GM23338 (cell line): ENCODE data around the gene C2orf92. TPM values are rescaled to one million over a fixed set of nuclear protein-coding genes. Genes with fewer than 3 reads are reported as not detected.

Experiments
- ATAC-seq: fragments of 200-7000 bp; cut with Tn5 transposase; 3 replicates; pipeline ENCODE4 v1.9.1; 2020
- DNase-seq: peaks from one replicate; pipeline ENCODE4 v3.0.0-alpha.2; 2015; ENCODE audit warnings: low spot score
- H2AFZ ChIP-seq: fragments of 200-600 bp; sonication (generic); 2 replicates; pipeline ENCODE4 v1.8.0; 2016; ENCODE audit warnings: antibody characterized with exemption, mild to moderate bottlenecking, moderate library complexity
- H3F3A ChIP-seq: fragments of 200-600 bp; sonication (generic); replicated peaks from 2 replicates; pipeline ENCODE4 v1.8.0; 2017; ENCODE audit warnings: antibody characterized with exemption, mixed run types, low read depth
- H3K27ac ChIP-seq: fragments of 200-600 bp; sonication (generic); 2 replicates; pipeline ENCODE4 v1.6.1; 2016; ENCODE audit warnings: low read depth
- H3K27me3 ChIP-seq: fragments of 200-600 bp; sonication (generic); 2 replicates; pipeline ENCODE4 v1.8.0; 2016; ENCODE audit warnings: mild to moderate bottlenecking, mixed run types, moderate library complexity; ENCODE audit not compliant: insufficient read depth
- H3K36me3 ChIP-seq: fragments of 200-600 bp; sonication (generic); 2 replicates; pipeline ENCODE4 v1.8.0; 2016; ENCODE audit warnings: mild to moderate bottlenecking; ENCODE audit not compliant: insufficient read depth
- H3K4me1 ChIP-seq: fragments of 200-600 bp; sonication (generic); 2 replicates; pipeline ENCODE4 v1.8.0; 2016; ENCODE audit warnings: mild to moderate bottlenecking, moderate library complexity; ENCODE audit not compliant: insufficient read depth
- H3K4me2 ChIP-seq: fragments of 200-600 bp; sonication (generic); 2 replicates; pipeline ENCODE4 v1.7.1; 2017; ENCODE audit warnings: mixed run types
- H3K4me3 ChIP-seq: fragments of 200-600 bp; sonication (generic); 2 replicates; pipeline ENCODE4 v1.6.1; 2016; ENCODE audit warnings: mixed run types
- H3K79me2 ChIP-seq: fragments of 200-600 bp; sonication (generic); replicated peaks from 2 replicates; pipeline ENCODE4 v1.8.0; 2017; ENCODE audit warnings: mild to moderate bottlenecking; ENCODE audit not compliant: insufficient read depth
- H3K9me2 ChIP-seq: fragments of 200-600 bp; sonication (generic); 2 replicates; pipeline ENCODE4 v1.8.0; 2017; ENCODE audit not compliant: insufficient read depth
- H4K20me1 ChIP-seq: fragments of 200-600 bp; sonication (generic); replicated peaks from 2 replicates; pipeline ENCODE4 v1.8.0; 2017; ENCODE audit warnings: mild to moderate bottlenecking; ENCODE audit not compliant: insufficient read depth
- H3K27ac Mint-ChIP-seq: 2 replicates; pipeline ENCODE4 v1.8.0; 2020; ENCODE audit warnings: inconsistent platforms, mild to moderate bottlenecking, moderate library complexity, mixed read lengths
- H3K27me3 Mint-ChIP-seq: 3 replicates; pipeline ENCODE4 v1.8.0; 2022; ENCODE audit warnings: low read depth, mild to moderate bottlenecking, moderate library complexity, mixed read lengths, inconsistent platforms; ENCODE audit not compliant: insufficient read depth, poor library complexity
- H3K36me3 Mint-ChIP-seq: 3 replicates; pipeline ENCODE4 v1.8.0; 2021; ENCODE audit warnings: low read depth, mild to moderate bottlenecking, inconsistent platforms, moderate library complexity, mixed read lengths
- H3K4me1 Mint-ChIP-seq: 3 replicates; pipeline ENCODE4 v1.8.0; 2020; ENCODE audit warnings: mild to moderate bottlenecking, inconsistent platforms, mixed read lengths
- H3K4me3 Mint-ChIP-seq: 3 replicates; pipeline ENCODE4 v1.8.0; 2021; ENCODE audit warnings: moderate library complexity, mild to moderate bottlenecking, inconsistent platforms, mixed read lengths
- H3K9me3 Mint-ChIP-seq: 3 replicates; pipeline ENCODE4 v1.8.0; 2020; ENCODE audit warnings: moderate library complexity, mild to moderate bottlenecking, inconsistent platforms, mixed read lengths
- CREB1 ChIP-seq: fragments of 250-450 bp; sonication (Bioruptor Pico); IDR thresholded peaks from 2 replicates; pipeline ENCODE4 v1.5.0; 2020; ENCODE audit warnings: low read depth, mild to moderate bottlenecking, moderate library complexity
- ETS1 ChIP-seq: IDR thresholded peaks from 2 replicates; pipeline ENCODE4 v1.6.1; 2016; ENCODE audit warnings: antibody characterized with exemption
- EZH2 ChIP-seq: fragments of 200-600 bp; sonication (generic); IDR thresholded peaks from one replicate; pipeline ENCODE4 v1.8.0; 2017; ENCODE audit warnings: antibody characterized with exemption, mild to moderate bottlenecking, low read depth; ENCODE audit not compliant: unreplicated experiment
- EZH2phosphoT487 ChIP-seq: fragments of 200-600 bp; sonication (generic); IDR thresholded peaks from one replicate; pipeline ENCODE4 v1.8.1; 2018; ENCODE audit warnings: antibody characterized with exemption; ENCODE audit not compliant: unreplicated experiment
- JUNB ChIP-seq: IDR thresholded peaks from one replicate; pipeline ENCODE4 v1.6.1; 2016; ENCODE audit warnings: antibody characterized with exemption; ENCODE audit not compliant: unreplicated experiment
- NANOG ChIP-seq: IDR thresholded peaks from 2 replicates; pipeline ENCODE4 v1.6.1; 2016; ENCODE audit warnings: antibody characterized with exemption, borderline replicate concordance
- POLR2AphosphoS5 ChIP-seq: IDR thresholded peaks from 2 replicates; pipeline ENCODE4 v1.6.1; 2016; ENCODE audit warnings: antibody characterized with exemption, low read depth
- STAT1 ChIP-seq: IDR thresholded peaks from one replicate; pipeline ENCODE4 v1.6.1; 2016; ENCODE audit warnings: antibody characterized with exemption; ENCODE audit not compliant: unreplicated experiment
- ZNF114 ChIP-seq: fragments of 250-450 bp; sonication (Bioruptor Pico); IDR thresholded peaks from 2 replicates; pipeline ENCODE4 v1.5.0; 2020; ENCODE audit warnings: mild to moderate bottlenecking, moderate library complexity
- ZNF331 ChIP-seq: fragments of 250-450 bp; sonication (Bioruptor Pico); IDR thresholded peaks from 2 replicates; pipeline ENCODE4 v1.5.0; 2020; ENCODE audit warnings: low read depth, mild to moderate bottlenecking, moderate library complexity
- polyA plus RNA-seq: library from polyadenylated mRNA; unstranded; fragments of >200 nt; fragmentation: Nextera tagmentation; extraction: Ambion mirVana; gene quantifications from 2 replicates; pipeline ENCODE4 v1.2.1, GENCODE V29; 2016
- total RNA-seq: library from RNA; depleted of rRNA; stranded (reverse); fragments of >200 nt; shearing (Covaris generic); gene quantifications from 2 replicates; pipeline ENCODE4 v1.2.3, GENCODE V29; 2014
- TF ChIP-seq, protein P1 (sequence below), 2 experiments: fragments of 200-600 bp in 1 of 2; sonication (generic) in 1 of 2; conservative IDR thresholded peaks; 2 replicates each; pipeline versions ENCODE4 v1.5.1 to v1.6.1; 2016 to 2017; ENCODE audit warnings: antibody characterized with exemption in 2 of 2, low read depth in 2 of 2, mild to moderate bottlenecking in 2 of 2, moderate library complexity in 1 of 2
- TF ChIP-seq, protein P2 (sequence below): IDR thresholded peaks from one replicate; pipeline ENCODE4 v1.6.1; 2018; ENCODE audit warnings: antibody characterized with exemption; ENCODE audit not compliant: unreplicated experiment
- TF ChIP-seq, protein P3 (sequence below): fragments of 250-450 bp; sonication (Bioruptor Pico); IDR thresholded peaks from 2 replicates; pipeline ENCODE4 v1.5.0; 2020; ENCODE audit warnings: mild to moderate bottlenecking, moderate library complexity

C2orf92 gene
- total and polyA plus RNA-seq, 2 experiments from 2014 or later: 1.7 to 2.6 TPM

- H3K4me3 Mint-ChIP-seq: no peak overlapping the region
- peaks cover 48% of the 10 kb centered on the region for H3K36me3 Mint-ChIP-seq
- no peak overlapping the region for H3K27ac Mint-ChIP-seq
Measured at GRCh38 chr2:97657986-97658690, 11.4 kb upstream of the C2orf92 start.

More at GRCh38 chr2:97657986-97658690, 11.4 kb upstream of the C2orf92 start:
- Histone ChIP-seq H3K36me3 (no peaks in the 10 kb centered on the region), H3K79me2 (peaks cover 22% of the 10 kb centered on the region), H2AFZ (no peak overlapping the region), H3K4me1 (peaks cover 11% of the 10 kb centered on the region), H3K4me2 (no peak overlapping the region), H3F3A (peaks cover 4% of the 10 kb centered on the region; the same call in 1 of the 2 replicates), H4K20me1 (peaks cover 10% of the 10 kb centered on the region; the same call in 1 of the 2 replicates), H3K27ac (no peak overlapping the region), H3K9me2 (no peaks in the 10 kb centered on the region), H3K4me3 (no peak overlapping the region), H3K27me3 (no peaks in the 10 kb centered on the region)
- Mint-ChIP-seq H3K27me3 (peaks cover 4% of the 10 kb centered on the region), H3K9me3 (peaks cover 15% of the 10 kb centered on the region; the same call in 2 of the 3 replicates), H3K4me1 (peaks cover 19% of the 10 kb centered on the region)
- DNase-seq (no peak), ATAC-seq (no peak)
- TF ChIP-seq ETS1 (no peak), ZNF331 (CRISPR knock-in tag) (no peak), STAT1 (no peak), ZNF114 (CRISPR knock-in tag) (no peak), POLR2AphosphoS5 (no peak), NANOG (no peak), JUNB (no peak), CREB1 (CRISPR knock-in tag) (no peak), EZH2 (no peak), EZH2phosphoT487 (no peak)
- TF ChIP-seq, protein P1, sequence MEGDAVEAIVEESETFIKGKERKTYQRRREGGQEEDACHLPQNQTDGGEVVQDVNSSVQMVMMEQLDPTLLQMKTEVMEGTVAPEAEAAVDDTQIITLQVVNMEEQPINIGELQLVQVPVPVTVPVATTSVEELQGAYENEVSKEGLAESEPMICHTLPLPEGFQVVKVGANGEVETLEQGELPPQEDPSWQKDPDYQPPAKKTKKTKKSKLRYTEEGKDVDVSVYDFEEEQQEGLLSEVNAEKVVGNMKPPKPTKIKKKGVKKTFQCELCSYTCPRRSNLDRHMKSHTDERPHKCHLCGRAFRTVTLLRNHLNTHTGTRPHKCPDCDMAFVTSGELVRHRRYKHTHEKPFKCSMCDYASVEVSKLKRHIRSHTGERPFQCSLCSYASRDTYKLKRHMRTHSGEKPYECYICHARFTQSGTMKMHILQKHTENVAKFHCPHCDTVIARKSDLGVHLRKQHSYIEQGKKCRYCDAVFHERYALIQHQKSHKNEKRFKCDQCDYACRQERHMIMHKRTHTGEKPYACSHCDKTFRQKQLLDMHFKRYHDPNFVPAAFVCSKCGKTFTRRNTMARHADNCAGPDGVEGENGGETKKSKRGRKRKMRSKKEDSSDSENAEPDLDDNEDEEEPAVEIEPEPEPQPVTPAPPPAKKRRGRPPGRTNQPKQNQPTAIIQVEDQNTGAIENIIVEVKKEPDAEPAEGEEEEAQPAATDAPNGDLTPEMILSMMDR (conservative IDR thresholded peaks at IDR 0.05; ENCODE audit: low read depth in 2 of 2): no peak
- TF ChIP-seq, protein P2, sequence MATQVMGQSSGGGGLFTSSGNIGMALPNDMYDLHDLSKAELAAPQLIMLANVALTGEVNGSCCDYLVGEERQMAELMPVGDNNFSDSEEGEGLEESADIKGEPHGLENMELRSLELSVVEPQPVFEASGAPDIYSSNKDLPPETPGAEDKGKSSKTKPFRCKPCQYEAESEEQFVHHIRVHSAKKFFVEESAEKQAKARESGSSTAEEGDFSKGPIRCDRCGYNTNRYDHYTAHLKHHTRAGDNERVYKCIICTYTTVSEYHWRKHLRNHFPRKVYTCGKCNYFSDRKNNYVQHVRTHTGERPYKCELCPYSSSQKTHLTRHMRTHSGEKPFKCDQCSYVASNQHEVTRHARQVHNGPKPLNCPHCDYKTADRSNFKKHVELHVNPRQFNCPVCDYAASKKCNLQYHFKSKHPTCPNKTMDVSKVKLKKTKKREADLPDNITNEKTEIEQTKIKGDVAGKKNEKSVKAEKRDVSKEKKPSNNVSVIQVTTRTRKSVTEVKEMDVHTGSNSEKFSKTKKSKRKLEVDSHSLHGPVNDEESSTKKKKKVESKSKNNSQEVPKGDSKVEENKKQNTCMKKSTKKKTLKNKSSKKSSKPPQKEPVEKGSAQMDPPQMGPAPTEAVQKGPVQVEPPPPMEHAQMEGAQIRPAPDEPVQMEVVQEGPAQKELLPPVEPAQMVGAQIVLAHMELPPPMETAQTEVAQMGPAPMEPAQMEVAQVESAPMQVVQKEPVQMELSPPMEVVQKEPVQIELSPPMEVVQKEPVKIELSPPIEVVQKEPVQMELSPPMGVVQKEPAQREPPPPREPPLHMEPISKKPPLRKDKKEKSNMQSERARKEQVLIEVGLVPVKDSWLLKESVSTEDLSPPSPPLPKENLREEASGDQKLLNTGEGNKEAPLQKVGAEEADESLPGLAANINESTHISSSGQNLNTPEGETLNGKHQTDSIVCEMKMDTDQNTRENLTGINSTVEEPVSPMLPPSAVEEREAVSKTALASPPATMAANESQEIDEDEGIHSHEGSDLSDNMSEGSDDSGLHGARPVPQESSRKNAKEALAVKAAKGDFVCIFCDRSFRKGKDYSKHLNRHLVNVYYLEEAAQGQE: no peak
- TF ChIP-seq, protein P3, sequence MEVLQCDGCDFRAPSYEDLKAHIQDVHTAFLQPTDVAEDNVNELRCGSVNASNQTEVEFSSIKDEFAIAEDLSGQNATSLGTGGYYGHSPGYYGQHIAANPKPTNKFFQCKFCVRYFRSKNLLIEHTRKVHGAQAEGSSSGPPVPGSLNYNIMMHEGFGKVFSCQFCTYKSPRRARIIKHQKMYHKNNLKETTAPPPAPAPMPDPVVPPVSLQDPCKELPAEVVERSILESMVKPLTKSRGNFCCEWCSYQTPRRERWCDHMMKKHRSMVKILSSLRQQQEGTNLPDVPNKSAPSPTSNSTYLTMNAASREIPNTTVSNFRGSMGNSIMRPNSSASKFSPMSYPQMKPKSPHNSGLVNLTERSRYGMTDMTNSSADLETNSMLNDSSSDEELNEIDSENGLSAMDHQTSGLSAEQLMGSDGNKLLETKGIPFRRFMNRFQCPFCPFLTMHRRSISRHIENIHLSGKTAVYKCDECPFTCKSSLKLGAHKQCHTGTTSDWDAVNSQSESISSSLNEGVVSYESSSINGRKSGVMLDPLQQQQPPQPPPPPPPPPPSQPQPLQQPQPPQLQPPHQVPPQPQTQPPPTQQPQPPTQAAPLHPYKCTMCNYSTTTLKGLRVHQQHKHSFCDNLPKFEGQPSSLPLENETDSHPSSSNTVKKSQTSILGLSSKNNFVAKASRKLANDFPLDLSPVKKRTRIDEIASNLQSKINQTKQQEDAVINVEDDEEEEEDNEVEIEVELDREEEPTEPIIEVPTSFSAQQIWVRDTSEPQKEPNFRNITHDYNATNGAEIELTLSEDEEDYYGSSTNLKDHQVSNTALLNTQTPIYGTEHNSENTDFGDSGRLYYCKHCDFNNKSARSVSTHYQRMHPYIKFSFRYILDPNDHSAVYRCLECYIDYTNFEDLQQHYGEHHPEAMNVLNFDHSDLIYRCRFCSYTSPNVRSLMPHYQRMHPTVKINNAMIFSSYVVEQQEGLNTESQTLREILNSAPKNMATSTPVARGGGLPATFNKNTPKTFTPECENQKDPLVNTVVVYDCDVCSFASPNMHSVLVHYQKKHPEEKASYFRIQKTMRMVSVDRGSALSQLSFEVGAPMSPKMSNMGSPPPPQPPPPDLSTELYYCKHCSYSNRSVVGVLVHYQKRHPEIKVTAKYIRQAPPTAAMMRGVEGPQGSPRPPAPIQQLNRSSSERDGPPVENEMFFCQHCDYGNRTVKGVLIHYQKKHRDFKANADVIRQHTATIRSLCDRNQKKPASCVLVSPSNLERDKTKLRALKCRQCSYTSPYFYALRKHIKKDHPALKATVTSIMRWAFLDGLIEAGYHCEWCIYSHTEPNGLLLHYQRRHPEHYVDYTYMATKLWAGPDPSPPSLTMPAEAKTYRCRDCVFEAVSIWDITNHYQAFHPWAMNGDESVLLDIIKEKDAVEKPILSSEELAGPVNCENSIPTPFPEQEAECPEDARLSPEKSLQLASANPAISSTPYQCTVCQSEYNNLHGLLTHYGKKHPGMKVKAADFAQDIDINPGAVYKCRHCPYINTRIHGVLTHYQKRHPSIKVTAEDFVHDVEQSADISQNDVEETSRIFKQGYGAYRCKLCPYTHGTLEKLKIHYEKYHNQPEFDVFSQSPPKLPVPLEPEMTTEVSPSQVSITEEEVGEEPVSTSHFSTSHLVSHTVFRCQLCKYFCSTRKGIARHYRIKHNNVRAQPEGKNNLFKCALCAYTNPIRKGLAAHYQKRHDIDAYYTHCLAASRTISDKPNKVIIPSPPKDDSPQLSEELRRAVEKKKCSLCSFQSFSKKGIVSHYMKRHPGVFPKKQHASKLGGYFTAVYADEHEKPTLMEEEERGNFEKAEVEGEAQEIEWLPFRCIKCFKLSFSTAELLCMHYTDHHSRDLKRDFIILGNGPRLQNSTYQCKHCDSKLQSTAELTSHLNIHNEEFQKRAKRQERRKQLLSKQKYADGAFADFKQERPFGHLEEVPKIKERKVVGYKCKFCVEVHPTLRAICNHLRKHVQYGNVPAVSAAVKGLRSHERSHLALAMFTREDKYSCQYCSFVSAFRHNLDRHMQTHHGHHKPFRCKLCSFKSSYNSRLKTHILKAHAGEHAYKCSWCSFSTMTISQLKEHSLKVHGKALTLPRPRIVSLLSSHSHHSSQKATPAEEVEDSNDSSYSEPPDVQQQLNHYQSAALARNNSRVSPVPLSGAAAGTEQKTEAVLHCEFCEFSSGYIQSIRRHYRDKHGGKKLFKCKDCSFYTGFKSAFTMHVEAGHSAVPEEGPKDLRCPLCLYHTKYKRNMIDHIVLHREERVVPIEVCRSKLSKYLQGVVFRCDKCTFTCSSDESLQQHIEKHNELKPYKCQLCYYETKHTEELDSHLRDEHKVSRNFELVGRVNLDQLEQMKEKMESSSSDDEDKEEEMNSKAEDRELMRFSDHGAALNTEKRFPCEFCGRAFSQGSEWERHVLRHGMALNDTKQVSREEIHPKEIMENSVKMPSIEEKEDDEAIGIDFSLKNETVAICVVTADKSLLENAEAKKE: no peak
